Uterus (tissue), 2 donors: Measurements from ENCODE around the gene LITAF.

Source experiments
- CTCF ChIP-seq, 4 experiments: fragments of 200-600 bp in 2 of 4; fragments of 450-650 bp in 2 of 4; sonication (generic) in 2 of 4; IDR thresholded peaks; one replicate each; pipeline ENCODE4 v1.5.1; 2016 to 2019; ENCODE audit warnings: antibody characterized with exemption in 4 of 4, mild to moderate bottlenecking in 2 of 4, moderate library complexity in 1 of 4
- POLR2A ChIP-seq, 2 donors: fragments of 450-650 bp; IDR thresholded peaks; one replicate each; pipeline ENCODE4 v1.6.1; 2016; ENCODE audit warnings: antibody characterized with exemption in 2 of 2, mild to moderate bottlenecking in 1 of 2, moderate library complexity in 1 of 2

DNA sequence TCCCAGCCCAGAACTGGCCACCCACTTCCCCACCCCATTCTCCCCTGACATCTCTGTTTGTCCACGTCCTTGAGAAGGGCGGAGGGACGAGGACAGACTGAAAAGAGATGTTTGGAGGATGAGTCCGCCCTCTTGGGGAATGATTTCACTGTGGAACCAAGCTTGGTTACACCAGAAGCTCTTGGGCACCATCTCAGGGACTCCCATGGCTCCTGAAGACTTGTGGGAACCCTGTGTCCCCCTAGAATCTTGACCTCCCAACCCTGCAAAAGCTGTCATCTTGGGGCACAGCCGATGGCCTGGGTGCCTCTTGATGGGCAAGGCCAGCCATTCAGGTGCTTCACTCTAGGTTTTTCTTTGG, 25.9 kb upstream of the LITAF start:
- TF ChIP-seq CTCF (IDR thresholded peaks at IDR 0.05) (no peak), POLR2A (IDR thresholded peaks at IDR 0.05) (no peak)
